Neuronal stem cell (in vitro differentiated cells): ENCODE data around the gene TMEM218.

Experiments used
- DNase-seq: peaks from one replicate; pipeline ENCODE4 v3.0.0-alpha.2; 2013; ENCODE audit warnings: low spot score
- H2AFZ ChIP-seq: one replicate; pipeline ENCODE4 v1.6.1; 2013; ENCODE audit warnings: mild to moderate bottlenecking, low read length, inconsistent platforms
- H2AK5ac ChIP-seq: 2 replicates; pipeline ENCODE4 v1.6.1; 2013; ENCODE audit warnings: low read depth, mild to moderate bottlenecking, inconsistent platforms, low read length, moderate library complexity, mixed read lengths
- H2BK120ac ChIP-seq: 2 replicates; pipeline ENCODE4 v1.6.1; 2013; ENCODE audit warnings: low read depth, mild to moderate bottlenecking, inconsistent platforms, low read length, moderate library complexity, mixed read lengths
- H2BK12ac ChIP-seq: one replicate; pipeline ENCODE4 v1.6.1; 2013; ENCODE audit warnings: low read length, inconsistent platforms
- H2BK15ac ChIP-seq: 2 replicates; pipeline ENCODE4 v1.6.1; 2013; ENCODE audit warnings: mild to moderate bottlenecking, low read length, inconsistent platforms, mixed read lengths
- H2BK5ac ChIP-seq: one replicate; pipeline ENCODE4 v1.6.1; 2013; ENCODE audit warnings: inconsistent platforms, mild to moderate bottlenecking, low read length, moderate library complexity
- H3K14ac ChIP-seq: one replicate; pipeline ENCODE4 v1.6.1; 2013; ENCODE audit warnings: low read length, inconsistent platforms
- H3K18ac ChIP-seq: 2 replicates; pipeline ENCODE4 v1.6.1; 2013; ENCODE audit warnings: low read length, inconsistent platforms
- H3K23ac ChIP-seq: 2 replicates; pipeline ENCODE4 v1.6.1; 2013; ENCODE audit warnings: low read depth, mild to moderate bottlenecking, mixed read lengths, low read length, inconsistent platforms; ENCODE audit not compliant: poor library complexity
- H3K27ac ChIP-seq: replicated peaks from 3 replicates; pipeline ENCODE4 v1.5.1; 2013; ENCODE audit warnings: low read length, inconsistent platforms
- H3K27me3 ChIP-seq, 3 experiments: 2 replicates each; pipeline ENCODE4 v1.6.1; 2013; ENCODE audit warnings: low read length in 3 of 3, mild to moderate bottlenecking in 2 of 3, inconsistent platforms in 1 of 3, low read depth in 1 of 3, mixed read lengths in 1 of 3, moderate library complexity in 1 of 3; ENCODE audit not compliant: control insufficient read depth in 3 of 3, insufficient read depth in 3 of 3
- H3K36me3 ChIP-seq, 2 donors: replicated peaks in 1 of 2; 2 replicates each; pipeline ENCODE4 v1.6.1; 2013; ENCODE audit warnings: low read length in 2 of 2; ENCODE audit not compliant: control insufficient read depth in 2 of 2, insufficient read depth in 2 of 2
- H3K4ac ChIP-seq: 2 replicates; pipeline ENCODE4 v1.6.1; 2013; ENCODE audit warnings: inconsistent platforms, mild to moderate bottlenecking, low read length, moderate library complexity
- H3K4me1 ChIP-seq, 2 donors: 1 replicate in 1 of 2; 2 replicates in 1 of 2; pipeline ENCODE4 v1.6.1; 2013; ENCODE audit warnings: low read length in 2 of 2, low read depth in 1 of 2; ENCODE audit not compliant: control insufficient read depth in 2 of 2, insufficient read depth in 1 of 2
- H3K4me2 ChIP-seq: one replicate; pipeline ENCODE4 v1.6.1; 2013; ENCODE audit warnings: mild to moderate bottlenecking, low read length, inconsistent platforms; ENCODE audit not compliant: insufficient read depth, poor library complexity, severe bottlenecking
- H3K4me3 ChIP-seq, 2 donors: 2 replicates each; pipeline ENCODE4 v1.5.1; 2013; ENCODE audit warnings: low read length in 2 of 2, mild to moderate bottlenecking in 2 of 2, inconsistent platforms in 1 of 2, moderate library complexity in 1 of 2
- H3K79me1 ChIP-seq: one replicate; pipeline ENCODE4 v1.6.1; 2013; ENCODE audit warnings: low read depth, mild to moderate bottlenecking, inconsistent platforms, low read length, moderate library complexity
- H3K9ac ChIP-seq: one replicate; pipeline ENCODE4 v1.6.1; 2013; ENCODE audit warnings: mild to moderate bottlenecking, low read depth, low read length, inconsistent platforms; ENCODE audit not compliant: poor library complexity
- H3K9me3 ChIP-seq, 2 donors: replicated peaks in 1 of 2; 2 replicates each; pipeline versions ENCODE3 to v1.6.1; 2013; ENCODE audit warnings: low read length in 2 of 2, mild to moderate bottlenecking in 2 of 2, inconsistent platforms in 1 of 2, low read depth in 1 of 2, mixed read lengths in 1 of 2, moderate library complexity in 1 of 2; ENCODE audit not compliant: control insufficient read depth in 2 of 2, insufficient read depth in 1 of 2
- H4K8ac ChIP-seq: one replicate; pipeline ENCODE4 v1.6.1; 2013; ENCODE audit warnings: low read depth, mild to moderate bottlenecking, inconsistent platforms, low read length, moderate library complexity
- H4K91ac ChIP-seq: one replicate; pipeline ENCODE4 v1.6.1; 2013; ENCODE audit warnings: low read length, low read depth, mild to moderate bottlenecking, inconsistent platforms; ENCODE audit not compliant: poor library complexity
- WGBS, 2 donors: extraction: QIAGEN DNeasy Blood & Tissue Kit; methylation state at CpG; one replicate each; pipeline ENCODE4 v1.1.7; 2013; ENCODE audit warnings: missing lambda C conversion rate in 2 of 2, mixed read lengths in 1 of 2; ENCODE audit not compliant: insufficient read length in 2 of 2, insufficient replicate concordance in 1 of 2; ENCODE audit errors: extremely low coverage in 2 of 2; 5-methylcytosine and 5-hydroxymethylcytosine counted together

TMEM218 gene

DNA sequence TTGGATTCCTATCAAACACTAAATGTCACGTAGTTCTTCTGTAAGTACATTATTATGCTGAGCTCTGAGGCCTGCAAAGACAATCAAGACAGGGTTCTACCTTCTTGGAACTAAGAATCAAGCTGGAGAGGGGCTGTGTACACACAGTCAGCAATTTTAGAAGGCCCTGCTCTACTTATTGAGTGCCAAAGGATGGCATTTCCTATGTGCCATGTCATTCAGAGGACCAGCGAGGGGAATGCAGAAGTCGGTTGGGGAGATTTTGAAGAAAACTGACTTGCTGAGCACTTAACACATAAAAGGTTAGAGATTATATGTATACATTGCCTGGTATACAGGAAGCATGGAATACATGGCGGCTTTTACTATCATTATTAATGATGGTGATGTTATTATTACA is 43.1 kb downstream of the TMEM218 start:
- no peak overlapping the region for H3K4me2 ChIP-seq
- no peak overlapping the region for H2BK12ac ChIP-seq
- no peak overlapping the region for H2AFZ ChIP-seq
- no peak for DNase-seq
- no peak overlapping the region for H4K8ac ChIP-seq
- H2AK5ac ChIP-seq = no peak overlapping the region
- no CpG with 5 or more reads among the region's 4 CpGs for WGBS, 2 donors
- peaks cover 0 to 30% (median 10%) of the 10 kb centered on the region in 3 experiments for H3K27me3 ChIP-seq
- H3K9me3 ChIP-seq = no peaks in the 10 kb centered on the region
- no peaks in the 10 kb centered on the region for H3K36me3 ChIP-seq
- no peak overlapping the region for H2BK15ac ChIP-seq
- H3K27ac ChIP-seq = no peak overlapping the region
- no peak overlapping the region for H2BK120ac ChIP-seq
- no peak overlapping the region for H3K4ac ChIP-seq
- H2BK5ac ChIP-seq = no peak overlapping the region
- H3K9ac ChIP-seq = no peak overlapping the region
- peaks cover 7 to 8% of the 10 kb centered on the region in 2 donors for H3K4me1 ChIP-seq
- no peaks in the 10 kb centered on the region for H3K79me1 ChIP-seq
- no peak overlapping the region for H3K18ac ChIP-seq
- H3K23ac ChIP-seq = no peak overlapping the region
- H4K91ac ChIP-seq = no peak overlapping the region
- no peak overlapping the region for H3K4me3 ChIP-seq
- H3K14ac ChIP-seq = no peak overlapping the region

DNA sequence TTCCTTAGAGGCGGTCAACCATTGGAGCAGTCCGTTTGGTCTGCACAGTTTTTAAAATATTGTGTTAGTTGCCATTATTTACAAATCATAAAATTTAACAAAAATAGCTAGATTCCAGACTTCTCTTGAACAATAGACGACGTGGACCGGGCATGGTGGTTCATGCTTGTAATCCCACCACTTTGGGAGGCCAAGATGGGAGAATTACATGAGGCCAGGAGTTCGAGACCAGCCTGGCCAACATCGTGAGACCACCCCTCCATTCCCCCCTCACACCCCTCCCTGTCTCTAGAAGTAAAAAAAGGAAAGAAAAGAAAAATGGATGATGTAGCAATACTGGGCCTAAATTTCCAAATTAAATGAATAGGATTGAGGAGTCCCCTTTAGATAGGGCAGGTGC is 47.4 kb downstream of the TMEM218 start:
- Histone ChIP-seq H3K23ac (peak overlapping the region; percentile 46), H3K4me1 (peaks cover 0 to 6% of the 10 kb centered on the region in 2 donors), H2AK5ac (no peak overlapping the region), H2BK12ac (no peak overlapping the region), H2BK5ac (no peak overlapping the region), H3K18ac (peak overlapping the region; percentile 89), H3K9ac (no peak overlapping the region), H2BK120ac (no peak overlapping the region), H4K91ac (no peak overlapping the region), H3K27ac (no peak overlapping the region), H3K9me3 (no peaks in the 10 kb centered on the region), H4K8ac (no peak overlapping the region), H3K4me3 (no peak overlapping the region), H3K79me1 (no peaks in the 10 kb centered on the region), H3K14ac (no peak overlapping the region), H3K36me3 (no peaks in the 10 kb centered on the region), H2AFZ (no peak overlapping the region), H2BK15ac (no peak overlapping the region), H3K4ac (no peak overlapping the region), H3K4me2 (no peak overlapping the region), H3K27me3 (peaks cover 0 to 53% (median 28%) of the 10 kb centered on the region in 3 experiments)
- no peak for DNase-seq
- WGBS, 2 donors = no CpG with 5 or more reads among the region's 7 CpGs

DNA sequence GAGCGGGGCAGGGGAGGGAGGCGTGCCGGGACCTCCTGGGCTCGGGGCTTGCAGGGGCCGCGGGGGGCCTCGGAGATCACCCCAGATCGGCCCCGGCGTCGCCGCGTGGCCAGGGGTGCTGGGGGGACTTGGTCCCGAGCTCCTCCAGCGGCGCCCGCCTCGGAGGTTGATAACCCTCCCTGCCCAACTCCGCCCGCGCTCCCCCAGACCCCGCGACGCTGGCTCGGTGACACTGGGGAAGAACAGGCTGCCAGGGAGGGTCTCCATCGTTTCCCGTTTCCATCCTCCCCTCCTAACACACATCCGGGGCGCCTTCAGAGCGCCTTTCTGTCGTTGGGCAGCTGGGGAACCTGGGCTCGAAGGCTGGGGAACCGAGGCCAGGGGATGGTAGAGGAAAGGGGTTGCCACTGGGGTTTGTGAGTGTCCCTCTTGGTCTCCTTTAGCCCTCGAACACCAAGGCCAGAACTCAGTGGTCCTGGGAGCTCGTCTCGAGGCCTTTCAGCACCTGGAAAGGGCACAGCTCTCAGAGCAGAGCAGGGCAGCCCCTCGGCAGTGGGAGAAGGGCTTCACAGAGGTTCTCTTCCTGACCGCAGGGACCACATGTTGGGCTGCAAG is 47.9 kb downstream of the TMEM218 start:
- no peak overlapping the region for H2BK120ac ChIP-seq
- H2BK15ac ChIP-seq = no peak overlapping the region
- peak overlapping the region; percentile 56 to 81 for H3K4me3 ChIP-seq
- H3K23ac ChIP-seq = peak overlapping the region; percentile 46
- no peak overlapping the region for H3K4ac ChIP-seq
- H2AFZ ChIP-seq = peak overlapping the region; percentile 98
- H3K27me3 ChIP-seq = peaks cover 0 to 53% (median 28%) of the 10 kb centered on the region in 3 experiments
- H3K36me3 ChIP-seq = no peaks in the 10 kb centered on the region
- no peaks in the 10 kb centered on the region for H3K9me3 ChIP-seq
- peak overlapping the region; percentile 92 for H3K18ac ChIP-seq
- H4K91ac ChIP-seq = no peak overlapping the region
- H3K79me1 ChIP-seq = no peaks in the 10 kb centered on the region
- peak overlapping the region; percentile 46 for H2BK12ac ChIP-seq
- no peak overlapping the region for H2AK5ac ChIP-seq
- H3K9ac ChIP-seq = peak overlapping the region; percentile 88
- peak overlapping the region; percentile 100 for H3K4me2 ChIP-seq
- peak; percentile 14 for DNase-seq
- H3K27ac ChIP-seq = no peak overlapping the region
- H4K8ac ChIP-seq = no peak overlapping the region
- H3K14ac ChIP-seq = peak overlapping the region; percentile 67
- no CpG with 5 or more reads among the region's 38 CpGs for whole genome bisulfite sequencing, 2 donors
- H2BK5ac ChIP-seq = no peak overlapping the region
- H3K4me1 ChIP-seq = peaks cover 0 to 6% of the 10 kb centered on the region in 2 donors

DNA sequence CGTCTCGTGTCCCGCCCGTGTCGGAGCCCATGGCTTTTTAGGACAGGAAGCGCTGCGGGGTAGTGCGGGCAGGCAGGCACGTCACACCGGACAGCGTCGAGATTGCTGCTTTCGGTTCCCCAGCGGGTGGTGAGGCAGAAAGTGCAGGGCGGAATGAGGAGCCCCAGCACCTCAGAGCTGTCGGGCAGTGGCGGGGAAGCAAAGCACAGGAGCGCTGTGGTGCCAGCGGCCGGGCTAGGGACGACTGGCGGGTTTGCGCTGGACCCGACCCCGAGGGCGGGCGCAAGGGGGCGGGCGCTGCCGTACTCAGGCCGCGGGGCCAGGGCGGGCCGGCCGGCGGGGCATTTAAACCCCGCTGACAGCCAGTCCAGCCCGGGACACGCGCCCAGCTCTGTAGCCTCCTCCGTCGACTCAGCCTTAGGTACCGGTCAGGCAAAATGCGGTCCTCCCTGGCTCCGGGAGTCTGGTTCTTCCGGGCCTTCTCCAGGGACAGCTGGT is 48.4 kb downstream of the TMEM218 start, which contains the start of gene SLC37A2:
Gene SLC37A2, plus strand, starts transcription at position 375 of the 498 bp plus-strand sequence. Its CDS starts 63 bp downstream, at position 438.
- no peaks in the 10 kb centered on the region for H3K9me3 ChIP-seq
- peak within 1 kb of the TSS; percentile 46 for H3K23ac ChIP-seq
- H3K27ac ChIP-seq = no peak within 1 kb of the TSS
- H2AK5ac ChIP-seq = peak within 1 kb of the TSS; percentile 32
- peak within 1 kb of the TSS; percentile 16 for H2BK5ac ChIP-seq
- H4K8ac ChIP-seq = no peak within 1 kb of the TSS
- peak within 1 kb of the TSS; percentile 96 for H2BK12ac ChIP-seq
- peak within 1 kb of the TSS; percentile 92 for H3K18ac ChIP-seq
- H3K36me3 ChIP-seq = no peaks in the 10 kb centered on the region
- peak within 1 kb of the TSS; percentile 100 for H3K4me2 ChIP-seq
- no peak within 1 kb of the TSS for H4K91ac ChIP-seq
- peak within 1 kb of the TSS; percentile 87 for H3K14ac ChIP-seq
- H3K27me3 ChIP-seq = peaks cover 0 to 53% (median 28%) of the 10 kb centered on the region in 3 experiments
- peaks cover 0 to 6% of the 10 kb centered on the region in 2 donors for H3K4me1 ChIP-seq
- peak within 1 kb of the TSS; percentile 43 for H2BK15ac ChIP-seq
- H3K79me1 ChIP-seq = no peaks in the 10 kb centered on the region
- no peak within 1 kb of the TSS for H3K4ac ChIP-seq
- H3K9ac ChIP-seq = peak within 1 kb of the TSS; percentile 90
- peak within 1 kb of the TSS; percentile 77 for H2BK120ac ChIP-seq
- peak within 1 kb of the TSS; percentile 56 to 81 for H3K4me3 ChIP-seq
- peak within 1 kb of the TSS; percentile 98 for H2AFZ ChIP-seq
- no CpG with 5 or more reads among the region's 46 CpGs for WGBS, 2 donors
- peak; percentile 62 for DNase-seq
